Breast epithelium (tissue), 4 donors: Measurements from ENCODE around the gene RELN. TPM values are rescaled to one million over a fixed set of nuclear protein-coding genes. Genes with fewer than 3 reads are reported as not detected.

Source experiments
- DNase-seq, 2 donors: peaks; one replicate each; pipeline ENCODE4 v3.0.0-alpha.2; 2019; ENCODE audit warnings: low spot score in 2 of 2
- H3K27ac ChIP-seq, 2 donors: fragments of 200-600 bp; sonication (generic) in 1 of 2; one replicate each; pipeline ENCODE4 v1.5.1; 2016 to 2019; ENCODE audit warnings: mild to moderate bottlenecking in 1 of 2
- H3K27me3 ChIP-seq, 2 donors: fragments of 200-600 bp; sonication (generic) in 1 of 2; one replicate each; pipeline versions ENCODE4 v1.5.1 to v1.6.0; 2017 to 2019; ENCODE audit warnings: control low read depth in 1 of 2, mild to moderate bottlenecking in 1 of 2
- H3K36me3 ChIP-seq: fragments of 200-600 bp; one replicate; pipeline ENCODE4 v1.5.1; 2019
- H3K4me1 ChIP-seq, 2 donors: fragments of 200-600 bp; sonication (generic); one replicate each; pipeline ENCODE4 v1.5.1; 2016 to 2019; ENCODE audit warnings: control low read depth in 1 of 2
- H3K4me3 ChIP-seq, 3 donors: fragments of 200-600 bp; sonication (generic); 1 replicate in 2 of 3; 2 replicates in 1 of 3; pipeline ENCODE4 v1.5.1; 2016 to 2019; ENCODE audit warnings: mild to moderate bottlenecking in 3 of 3, moderate library complexity in 2 of 3
- H3K9me3 ChIP-seq, 2 donors: fragments of 200-600 bp; sonication (generic) in 1 of 2; one replicate each; pipeline ENCODE4 v1.5.1; 2016 to 2019; ENCODE audit warnings: control low read depth in 1 of 2
- POLR2A ChIP-seq: fragments of 450-650 bp; IDR thresholded peaks from one replicate; pipeline ENCODE4 v1.6.1; 2016; ENCODE audit warnings: antibody characterized with exemption, mild to moderate bottlenecking, moderate library complexity
- POLR2AphosphoS5 ChIP-seq, 3 donors: sonication (generic); formaldehyde crosslinking; IDR thresholded peaks; one replicate each; pipeline ENCODE4 v1.6.1; 2017; ENCODE audit warnings: antibody characterized with exemption in 3 of 3
- intact Hi-C: fragments of 100-400 bp; cut with DNase I; formaldehyde crosslinking; loops from one replicate; pipeline ENCODE4 v1.15.1; 2023; ENCODE audit warnings: low total_unique reads
- total RNA-seq, 3 donors: library from RNA; depleted of rRNA; stranded (reverse); fragments of >200 nt; gene quantifications; one replicate each; pipeline ENCODE4 v1.1.0, GENCODE V29; 2016
- TF ChIP-seq, protein P1 (sequence below), 3 donors: fragments of 450-650 bp; IDR thresholded peaks; one replicate each; pipeline ENCODE4 v1.5.1; 2016 to 2017; ENCODE audit warnings: antibody characterized with exemption in 3 of 3, mild to moderate bottlenecking in 3 of 3, moderate library complexity in 3 of 3

RELN gene
- total RNA-seq, 3 donors from 2014 or later = 3.0 to 9.8 (median 4.5) TPM

- Histone ChIP-seq H3K27me3 (peaks cover 0 to 14% of the 10 kb centered on the region in 2 donors), H3K4me3 (no peak overlapping the region), H3K4me1 (no peaks in the 10 kb centered on the region), H3K36me3 (no peaks in the 10 kb centered on the region), H3K27ac (no peak overlapping the region), H3K9me3 (no peaks in the 10 kb centered on the region)
- TF ChIP-seq POLR2AphosphoS5 (IDR thresholded peaks at IDR 0.05) (no peak), POLR2A (no peak)
- TF ChIP-seq, protein P1, sequence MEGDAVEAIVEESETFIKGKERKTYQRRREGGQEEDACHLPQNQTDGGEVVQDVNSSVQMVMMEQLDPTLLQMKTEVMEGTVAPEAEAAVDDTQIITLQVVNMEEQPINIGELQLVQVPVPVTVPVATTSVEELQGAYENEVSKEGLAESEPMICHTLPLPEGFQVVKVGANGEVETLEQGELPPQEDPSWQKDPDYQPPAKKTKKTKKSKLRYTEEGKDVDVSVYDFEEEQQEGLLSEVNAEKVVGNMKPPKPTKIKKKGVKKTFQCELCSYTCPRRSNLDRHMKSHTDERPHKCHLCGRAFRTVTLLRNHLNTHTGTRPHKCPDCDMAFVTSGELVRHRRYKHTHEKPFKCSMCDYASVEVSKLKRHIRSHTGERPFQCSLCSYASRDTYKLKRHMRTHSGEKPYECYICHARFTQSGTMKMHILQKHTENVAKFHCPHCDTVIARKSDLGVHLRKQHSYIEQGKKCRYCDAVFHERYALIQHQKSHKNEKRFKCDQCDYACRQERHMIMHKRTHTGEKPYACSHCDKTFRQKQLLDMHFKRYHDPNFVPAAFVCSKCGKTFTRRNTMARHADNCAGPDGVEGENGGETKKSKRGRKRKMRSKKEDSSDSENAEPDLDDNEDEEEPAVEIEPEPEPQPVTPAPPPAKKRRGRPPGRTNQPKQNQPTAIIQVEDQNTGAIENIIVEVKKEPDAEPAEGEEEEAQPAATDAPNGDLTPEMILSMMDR (IDR thresholded peaks at IDR 0.05) = no peak
- intact Hi-C loops = no loop called here
- no peak for DNase-seq
Observed at GRCh38 chr7:103983201-103983977, 6.1 kb downstream of the RELN start.

GRCh38 chr7:103981003-103981423, 8.4 kb downstream of the RELN start:
- intact Hi-C loops = no loop called here
- Histone ChIP-seq H3K27ac (no peak overlapping the region), H3K27me3 (no peaks in the 10 kb centered on the region), H3K4me3 (no peak overlapping the region), H3K9me3 (no peaks in the 10 kb centered on the region), H3K4me1 (no peaks in the 10 kb centered on the region), H3K36me3 (no peaks in the 10 kb centered on the region)
- DNase-seq = no peak
- no peak for TF ChIP-seq POLR2AphosphoS5 (IDR thresholded peaks at IDR 0.05)
- no peak for TF ChIP-seq POLR2A
- TF ChIP-seq, protein P1 (IDR thresholded peaks at IDR 0.05) = no peak

GRCh38 chr7:103972779-103973434, 16.6 kb downstream of the RELN start:
- no peak for DNase-seq
- H3K4me1 ChIP-seq = no peaks in the 10 kb centered on the region
- no peak overlapping the region for H3K4me3 ChIP-seq
- TF ChIP-seq POLR2AphosphoS5 (IDR thresholded peaks at IDR 0.05) = no peak
- no peaks in the 10 kb centered on the region for H3K9me3 ChIP-seq
- intact Hi-C loops = no loop called here
- no peaks in the 10 kb centered on the region for H3K27me3 ChIP-seq
- no peak overlapping the region for H3K27ac ChIP-seq
- H3K36me3 ChIP-seq = no peaks in the 10 kb centered on the region

GRCh38 chr7:103967401-103967800, 22.1 kb downstream of the RELN start:
- intact Hi-C loops = no loop called here
- TF ChIP-seq, protein P1 (IDR thresholded peaks at IDR 0.05) = no peak
- TF ChIP-seq POLR2AphosphoS5 (IDR thresholded peaks at IDR 0.05) (no peak), POLR2A (no peak)
- H3K4me3 ChIP-seq = no peak overlapping the region
- DNase-seq = no peak
- no peaks in the 10 kb centered on the region for H3K36me3 ChIP-seq
- no peaks in the 10 kb centered on the region for H3K4me1 ChIP-seq
- H3K27ac ChIP-seq = no peak overlapping the region
- no peaks in the 10 kb centered on the region for H3K9me3 ChIP-seq
- no peaks in the 10 kb centered on the region for H3K27me3 ChIP-seq

DNA sequence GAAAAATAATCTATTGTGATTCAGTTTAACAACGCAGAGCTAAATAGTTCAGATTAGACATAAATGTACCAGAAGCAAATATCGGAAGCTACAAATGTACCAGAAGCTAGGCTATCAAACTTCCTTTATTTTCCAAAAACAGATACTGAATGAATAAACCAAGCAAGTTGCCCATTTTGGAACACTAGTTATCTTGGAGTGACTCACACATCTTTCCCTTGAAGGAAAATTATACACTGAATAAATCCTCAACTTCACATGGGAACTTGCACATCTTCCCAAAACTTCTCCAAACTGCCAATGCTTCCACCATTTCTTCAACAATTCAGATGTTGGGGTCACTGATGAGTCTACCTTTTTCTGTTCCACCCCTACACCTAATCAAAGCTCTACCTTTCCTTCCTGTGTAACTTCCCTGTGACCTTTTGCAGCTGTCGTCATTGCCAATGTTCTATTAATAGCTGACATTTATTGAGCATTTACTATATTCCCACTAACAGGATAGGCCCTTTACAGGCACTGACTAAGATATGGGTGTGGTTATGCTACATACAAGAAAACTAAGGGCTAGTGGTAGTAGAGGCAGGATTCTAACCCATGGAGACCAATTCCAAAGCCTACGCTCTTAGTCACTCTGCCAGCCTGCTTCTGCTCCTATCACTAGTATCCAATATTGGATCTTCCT, 22.7 kb downstream of the RELN start:
- H3K27me3 ChIP-seq = no peaks in the 10 kb centered on the region
- H3K27ac ChIP-seq = no peak overlapping the region
- no peak for TF ChIP-seq POLR2AphosphoS5 (IDR thresholded peaks at IDR 0.05)
- TF ChIP-seq, protein P1 (IDR thresholded peaks at IDR 0.05) = no peak
- TF ChIP-seq POLR2A = no peak
- intact Hi-C loops = no loop called here
- no peak for DNase-seq
- no peaks in the 10 kb centered on the region for H3K4me1 ChIP-seq
- H3K36me3 ChIP-seq = no peaks in the 10 kb centered on the region
- H3K9me3 ChIP-seq = no peaks in the 10 kb centered on the region
- H3K4me3 ChIP-seq = no peak overlapping the region
